Measurements from ENCODE around the gene CRYBA1.

Gene CRYBA1

GRCh38 chr17:29240477-29240876, 6.2 kb upstream of the CRYBA1 start:
- H3K27ac ChIP-seq: no peak overlapping the region
- no peak for TF ChIP-seq CTCF (conservative IDR thresholded peaks at IDR 0.05)

GRCh38 chr17:29240968-29241963, 5.4 kb upstream of the CRYBA1 start:
- TF ChIP-seq ZFX (IDR thresholded peaks at IDR 0.05) (no peak), CTCF (conservative IDR thresholded peaks at IDR 0.05) (no peak)
- H3K27ac ChIP-seq: no peak overlapping the region

GRCh38 chr17:29242051-29242450, 4.6 kb upstream of the CRYBA1 start:
- H3K27ac ChIP-seq: no peak overlapping the region
- TF ChIP-seq CTCF (conservative IDR thresholded peaks at IDR 0.05) (no peak), ZFX (IDR thresholded peaks at IDR 0.05) (no peak)

- H3K27ac ChIP-seq: no peak overlapping the region
- TF ChIP-seq CTCF (conservative IDR thresholded peaks at IDR 0.05) (no peak), ZFX (IDR thresholded peaks at IDR 0.05) (no peak)
These were observed 3.9 kb upstream of the CRYBA1 start for GRCh38 chr17:29242790-29243189.

GRCh38 chr17:29243792-29244191, 2.9 kb upstream of the CRYBA1 start:
- H3K27ac ChIP-seq: no peak overlapping the region
- peak; percentile 66 for TF ChIP-seq CTCF (conservative IDR thresholded peaks at IDR 0.05)
- no peak for TF ChIP-seq ZFX (IDR thresholded peaks at IDR 0.05)

- TF ChIP-seq CTCF (conservative IDR thresholded peaks at IDR 0.05) (no peak), ZFX (IDR thresholded peaks at IDR 0.05) (no peak)
- H3K27ac ChIP-seq: no peak overlapping the region
These were observed 1.3 kb upstream of the CRYBA1 start for GRCh38 chr17:29245401-29245800.

GRCh38 chr17:29247219-29247618, 560 bp downstream of the CRYBA1 start:
- no peak for TF ChIP-seq ZFX (IDR thresholded peaks at IDR 0.05)
- TF ChIP-seq CTCF (conservative IDR thresholded peaks at IDR 0.05): no peak
- no peak overlapping the region for H3K27ac ChIP-seq

All from C4-2B (cell line).